DMS79 treated with DMSO at 0.1 percent for 48 hours (cell line): Measurements from ENCODE around the gene MREG.
"Not testable (repeated sequence)": the region's sequence is repeated elsewhere in the genome, so short reads cannot be mapped to it uniquely, and the experiment has no call there.

ENCODE experiments used
- DNase-seq: peaks from one replicate; lab custom pipeline; 2025; lab: John Stamatoyannopoulos, UW

Gene MREG

DNA sequence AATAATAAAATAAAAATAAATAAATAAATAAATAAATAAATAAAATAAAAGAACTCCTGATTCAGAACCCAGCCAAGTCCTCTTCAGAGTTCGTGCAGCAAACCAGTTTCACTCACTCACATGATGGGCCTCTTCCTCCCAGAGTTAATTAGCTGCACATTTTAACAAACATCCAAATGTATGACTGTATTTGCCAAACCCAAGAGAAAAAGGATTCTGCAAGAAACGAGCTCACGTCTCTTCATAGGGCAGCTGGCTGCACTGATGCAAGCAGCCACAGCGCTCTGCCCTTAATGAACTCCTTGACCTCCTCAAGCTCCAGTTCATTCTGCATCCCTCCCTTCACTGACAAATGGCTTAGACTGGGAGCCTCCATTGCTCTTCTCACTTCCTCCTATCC lies 55.1 kb downstream of the MREG start:
- no peak for DNase-seq

DNA sequence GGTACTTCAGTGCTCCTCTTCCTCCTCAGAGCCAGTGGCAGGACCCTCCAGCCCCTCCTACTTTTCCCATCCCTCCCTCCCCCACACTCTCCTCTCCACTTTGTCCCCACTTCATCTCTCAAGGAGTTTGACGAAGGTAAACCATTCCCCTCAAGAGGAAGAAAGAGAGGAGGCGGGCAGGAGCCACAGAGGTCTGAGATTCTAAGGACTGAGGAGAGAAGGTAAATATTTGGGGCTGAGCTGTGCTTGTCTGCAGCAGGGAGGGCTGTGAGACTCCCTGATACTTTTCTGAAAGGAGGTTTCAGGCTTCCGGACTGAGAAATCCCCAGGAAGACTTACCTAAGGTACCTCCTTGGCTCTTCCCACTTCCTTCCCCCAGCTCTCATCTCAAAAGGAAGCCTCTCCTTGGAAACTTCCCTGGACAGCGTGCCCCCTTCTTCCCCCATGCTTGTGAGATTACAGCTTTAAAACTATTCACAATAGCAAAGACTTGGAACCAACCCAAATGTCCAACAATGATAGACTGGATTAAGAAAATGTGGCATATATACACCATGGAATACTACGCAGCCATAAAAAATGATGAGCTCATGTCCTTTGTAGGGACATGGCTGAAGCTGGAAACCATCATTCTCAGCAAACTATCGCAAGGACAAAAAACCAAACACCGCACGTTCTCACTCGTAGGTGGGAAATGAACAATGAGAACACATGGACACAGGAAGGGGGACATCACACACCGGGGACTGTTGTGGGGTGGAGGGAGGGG lies 55.8 kb downstream of the MREG start:
- DNase-seq, result not testable (repeated sequence)

DNA sequence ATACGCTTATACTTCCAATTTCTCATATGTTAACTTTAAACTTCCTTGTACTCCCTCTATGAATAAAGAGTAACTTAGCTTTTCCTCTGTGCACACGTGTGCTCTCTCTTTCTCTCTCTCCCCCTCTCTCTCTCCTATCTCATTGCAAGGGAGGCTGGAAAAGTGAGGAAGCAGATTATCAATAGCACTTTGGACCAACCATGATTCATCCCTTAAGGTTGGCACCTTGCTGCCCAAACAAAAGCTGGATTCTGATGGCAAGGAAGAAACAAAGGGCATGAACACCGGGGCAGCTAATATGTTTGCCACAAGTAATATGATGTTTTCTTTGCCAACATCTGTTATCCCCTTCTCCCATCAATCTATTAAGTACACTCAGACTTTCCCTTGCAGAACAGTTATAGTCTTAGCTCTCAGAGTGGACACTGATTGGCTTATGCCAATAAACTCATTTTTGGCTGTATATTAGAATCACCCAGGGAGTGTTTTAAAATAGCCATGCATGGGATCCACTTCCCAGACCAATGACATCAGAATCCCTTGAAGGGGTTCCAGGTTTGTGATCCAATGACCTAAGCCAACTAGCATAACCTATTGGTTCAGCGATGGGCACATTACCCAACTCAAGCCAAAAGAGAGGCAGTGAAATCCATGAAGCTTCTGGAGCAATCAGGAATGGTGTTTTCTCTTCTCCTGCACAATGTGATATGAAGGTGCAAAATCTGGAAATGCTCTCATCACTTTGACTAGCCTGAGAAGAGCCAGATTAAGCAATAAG lies 60.3 kb downstream of the MREG start:
- no peak for DNase-seq

DNA sequence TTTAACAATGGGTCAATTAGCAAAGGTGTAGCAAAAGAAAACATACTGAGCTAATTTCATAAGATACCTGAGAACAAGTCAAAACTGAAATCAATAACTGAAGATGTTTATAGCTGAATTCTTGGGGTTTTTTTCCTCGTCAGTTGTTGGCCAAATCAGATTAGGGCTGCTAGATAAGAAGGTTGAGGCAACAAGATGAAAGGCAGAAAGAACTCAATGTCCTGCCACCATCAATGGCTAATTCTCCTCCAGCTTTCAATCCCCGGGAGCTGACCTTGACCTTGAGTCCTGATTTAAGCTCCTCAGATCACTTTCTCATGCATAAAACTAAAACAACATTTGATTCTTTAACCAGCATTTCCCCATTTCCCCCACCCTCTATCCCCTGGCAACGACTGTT lies 61.8 kb downstream of the MREG start:
- DNase-seq, result no peak

DNA sequence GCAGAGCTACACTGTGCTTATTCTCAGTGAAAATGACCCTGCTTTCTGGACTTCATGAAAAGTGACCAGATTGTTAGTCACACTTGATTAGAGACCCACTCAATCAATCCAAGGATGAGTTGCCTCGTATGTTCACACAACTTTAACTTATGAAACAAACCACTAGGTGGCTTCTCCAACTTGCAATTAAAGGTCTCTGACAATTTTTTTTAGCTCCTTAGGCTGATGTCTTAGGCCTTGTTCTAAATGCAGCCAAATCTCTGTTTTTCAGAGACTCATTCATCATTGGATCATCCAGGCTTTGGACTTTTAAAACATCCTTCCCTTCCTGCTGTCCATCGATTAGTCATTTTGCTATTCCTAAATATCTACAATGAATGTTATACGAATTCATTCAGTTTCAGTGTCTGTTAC lies 63.4 kb downstream of the MREG start:
- no peak for DNase-seq

DNA sequence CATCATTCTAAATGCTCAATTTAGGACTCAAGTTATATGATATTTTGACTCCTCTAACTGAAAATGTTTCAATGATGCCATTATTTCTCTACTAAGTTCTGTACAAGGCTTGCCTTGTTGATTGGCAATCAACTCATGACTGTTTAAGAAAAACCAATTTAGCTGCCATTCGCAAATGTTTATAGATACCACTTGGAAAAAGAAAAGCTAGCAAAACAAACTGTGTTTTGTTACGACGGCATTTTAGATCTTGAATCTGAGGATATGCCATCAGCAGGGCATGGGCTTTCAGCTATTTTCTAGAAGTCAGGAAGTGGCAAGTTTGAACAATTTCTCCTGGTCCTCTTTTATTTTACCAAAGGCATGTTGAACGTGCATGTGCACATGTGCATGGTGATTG lies 65.3 kb downstream of the MREG start:
- DNase-seq, result no peak

DNA sequence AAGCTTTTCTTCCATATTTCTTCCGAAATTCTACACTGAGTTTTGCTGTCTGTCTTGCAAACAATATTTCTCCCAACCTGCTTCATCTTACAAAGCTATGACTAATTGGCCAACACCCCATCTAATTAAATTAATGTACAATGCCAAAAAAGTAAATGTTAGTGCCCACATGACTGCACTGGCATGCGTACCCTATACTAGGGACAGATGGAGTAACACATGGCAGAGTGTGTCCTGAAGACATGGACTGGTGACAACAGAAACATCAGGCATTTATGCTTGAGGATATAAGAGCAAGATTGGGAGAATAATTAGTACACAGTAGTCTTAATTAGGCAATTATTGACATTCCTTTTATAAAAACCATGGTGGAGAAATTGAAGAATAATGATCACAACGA lies 66.8 kb downstream of the MREG start:
- no peak for DNase-seq

DNA sequence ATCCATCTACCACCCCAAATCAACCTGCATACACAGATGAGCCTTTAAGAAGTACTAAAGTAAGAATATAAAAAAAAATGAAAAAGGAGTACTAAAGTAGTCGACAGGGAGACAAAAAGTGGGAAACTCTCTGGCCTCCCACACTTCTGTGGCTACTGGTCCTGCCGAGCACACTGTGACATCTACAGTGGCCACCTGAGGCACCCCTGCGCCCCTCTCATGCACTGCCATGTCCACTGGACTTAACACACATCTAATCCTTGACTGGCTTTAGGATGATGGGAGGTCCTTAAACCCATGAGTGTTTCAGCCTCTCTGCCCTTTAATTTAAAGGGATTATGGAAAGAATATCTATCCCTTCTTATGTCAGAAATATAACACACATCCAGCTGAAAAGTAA lies 71.2 kb downstream of the MREG start:
- DNase-seq, result no peak

DNA sequence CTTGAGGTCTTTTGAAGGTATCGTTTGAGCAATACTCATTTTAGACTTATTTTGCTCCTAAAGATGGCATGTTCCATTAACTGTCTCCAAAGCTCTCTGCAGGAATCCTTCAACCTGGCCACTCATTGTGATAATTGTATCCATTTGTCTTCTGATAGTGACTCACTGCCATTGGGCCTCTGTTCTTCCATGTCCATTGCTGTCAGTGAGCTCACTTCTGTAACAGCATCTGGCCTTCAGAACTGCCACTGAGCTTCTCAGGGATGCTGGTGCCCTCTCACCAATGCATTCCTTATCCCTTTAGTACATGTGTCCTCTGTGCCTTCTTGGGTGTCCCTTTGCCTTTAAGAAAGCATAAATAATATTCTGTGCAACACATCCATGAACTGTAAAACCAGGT lies 71.6 kb downstream of the MREG start:
- no peak for DNase-seq

DNA sequence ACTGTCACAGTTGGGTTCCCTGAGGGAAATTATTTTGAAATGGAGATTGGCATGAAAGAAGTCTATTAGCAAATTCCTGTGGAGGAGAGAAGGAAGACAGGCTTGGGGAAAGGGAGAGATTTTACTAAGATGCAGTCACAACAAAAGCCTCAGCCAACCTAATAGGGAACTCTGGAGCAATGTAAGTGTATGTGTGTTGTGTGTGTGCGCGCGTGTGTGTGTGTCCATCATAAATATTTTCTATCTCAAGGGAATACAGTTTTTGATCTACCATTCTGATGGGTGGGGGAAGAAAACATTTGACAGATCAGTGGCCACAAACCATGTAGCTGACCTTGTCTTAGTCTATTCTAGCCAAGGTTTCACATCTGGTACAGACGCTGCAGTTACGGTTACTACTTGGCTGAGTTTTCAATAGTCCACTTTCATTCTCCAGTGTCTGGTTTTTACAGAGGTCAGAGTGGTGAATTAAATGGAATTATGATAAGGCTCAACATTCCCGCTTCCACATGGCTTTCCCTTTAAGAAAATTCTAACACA lies 72.6 kb downstream of the MREG start:
- no peak for DNase-seq

DNA sequence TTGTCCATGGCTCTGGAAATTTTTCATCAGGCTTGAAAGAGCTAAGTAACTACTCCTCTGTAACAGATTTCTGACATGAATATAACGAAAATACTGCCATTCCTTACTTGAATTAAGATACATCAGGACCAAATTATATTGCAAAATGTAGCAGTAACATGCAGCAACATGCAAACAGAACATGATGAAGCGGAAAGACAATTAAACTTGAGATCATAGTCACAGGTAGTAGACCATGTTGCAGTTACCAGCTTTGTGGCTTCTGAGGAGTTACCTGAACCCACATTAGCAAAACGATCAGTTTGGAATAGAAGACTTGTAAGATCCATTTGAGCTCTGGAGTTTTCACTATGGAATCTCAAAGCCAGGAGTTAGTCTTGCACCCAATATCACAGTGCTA lies 76.2 kb downstream of the MREG start:
- DNase-seq, result no peak

DNA sequence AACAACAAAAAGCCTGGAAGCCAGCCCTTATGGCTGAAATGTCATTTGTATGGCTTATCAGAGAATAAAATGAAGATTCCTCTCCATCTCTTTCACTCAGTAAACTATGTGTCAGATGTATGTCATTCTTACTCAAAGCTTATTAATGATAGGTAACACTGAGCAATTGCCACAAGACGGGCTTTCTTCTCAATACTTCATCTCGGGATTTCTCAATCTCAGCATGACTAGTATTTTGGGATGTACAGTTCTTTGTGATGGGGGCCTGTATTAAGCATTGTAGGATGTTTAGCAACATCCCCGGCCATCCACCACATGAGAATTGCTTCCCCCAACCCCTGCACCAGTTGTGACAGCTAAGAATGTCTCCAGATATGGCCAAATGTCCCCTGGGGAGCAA lies 80.2 kb downstream of the MREG start:
- no peak for DNase-seq

DNA sequence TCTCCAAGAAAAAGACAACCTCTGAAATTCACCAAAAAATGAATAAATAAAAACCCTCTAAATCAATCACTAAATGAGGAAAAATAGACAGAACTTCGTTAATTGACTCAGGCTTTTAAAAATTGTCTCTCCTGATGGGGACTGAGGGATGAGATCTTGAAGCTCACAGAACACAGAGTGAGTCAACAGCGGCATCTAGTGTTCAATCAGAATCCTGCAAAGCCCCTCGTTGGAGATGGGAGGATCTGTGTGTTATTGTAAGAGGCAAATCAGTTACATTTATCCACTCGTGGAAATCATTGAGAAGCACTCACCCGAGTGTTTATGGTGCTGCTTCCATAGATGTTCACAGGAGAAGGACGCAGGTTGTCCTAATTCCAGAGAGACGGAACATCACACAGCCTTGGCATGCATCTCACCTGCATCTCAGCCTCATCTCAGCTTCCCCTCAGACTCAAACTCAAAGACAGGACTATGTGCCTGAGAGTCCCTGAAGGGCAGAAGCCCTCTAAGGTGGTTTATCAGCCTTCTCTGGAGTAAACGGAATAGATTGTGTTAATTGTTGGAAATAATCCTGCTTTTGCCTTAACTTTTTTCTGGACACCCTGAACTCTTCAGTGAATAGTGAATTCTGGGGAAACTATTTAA lies 82.0 kb downstream of the MREG start:
- DNase-seq, result peak; percentile 45

DNA sequence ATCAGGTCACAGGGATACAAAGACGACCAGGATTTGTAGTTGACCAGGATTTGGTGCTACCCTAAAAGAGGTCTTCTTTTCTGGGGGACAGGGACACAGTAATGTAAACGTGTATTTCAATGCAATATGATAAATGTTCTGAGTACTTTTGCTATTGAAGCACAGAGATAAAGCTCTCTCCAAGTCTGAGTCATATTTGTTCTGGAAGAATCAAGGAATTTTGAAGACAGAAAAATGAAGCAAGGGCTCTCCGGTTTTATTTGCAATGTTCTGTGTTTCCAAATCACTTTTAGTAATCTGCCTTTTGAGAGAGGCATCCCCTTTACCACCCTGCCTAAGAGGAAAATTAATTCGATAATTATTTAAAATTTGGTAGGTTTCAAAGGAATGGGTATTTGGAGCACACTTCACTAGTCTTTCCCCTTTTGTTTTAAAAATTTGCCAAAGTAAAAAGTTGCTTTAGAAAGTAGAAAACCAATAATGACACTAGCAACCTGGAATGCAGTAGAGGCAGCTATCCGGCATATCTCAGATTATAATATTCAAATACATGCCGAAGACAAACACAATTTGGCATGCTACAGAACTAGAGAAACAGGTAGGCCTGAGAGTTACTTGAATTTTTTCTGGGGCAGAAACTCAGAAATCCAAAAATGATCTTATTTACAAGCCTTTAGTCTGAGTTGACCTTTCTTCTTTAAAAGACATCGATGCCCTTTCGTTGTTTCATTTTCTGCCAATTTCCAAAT lies 82.7 kb downstream of the MREG start:
- no peak for DNase-seq

DNA sequence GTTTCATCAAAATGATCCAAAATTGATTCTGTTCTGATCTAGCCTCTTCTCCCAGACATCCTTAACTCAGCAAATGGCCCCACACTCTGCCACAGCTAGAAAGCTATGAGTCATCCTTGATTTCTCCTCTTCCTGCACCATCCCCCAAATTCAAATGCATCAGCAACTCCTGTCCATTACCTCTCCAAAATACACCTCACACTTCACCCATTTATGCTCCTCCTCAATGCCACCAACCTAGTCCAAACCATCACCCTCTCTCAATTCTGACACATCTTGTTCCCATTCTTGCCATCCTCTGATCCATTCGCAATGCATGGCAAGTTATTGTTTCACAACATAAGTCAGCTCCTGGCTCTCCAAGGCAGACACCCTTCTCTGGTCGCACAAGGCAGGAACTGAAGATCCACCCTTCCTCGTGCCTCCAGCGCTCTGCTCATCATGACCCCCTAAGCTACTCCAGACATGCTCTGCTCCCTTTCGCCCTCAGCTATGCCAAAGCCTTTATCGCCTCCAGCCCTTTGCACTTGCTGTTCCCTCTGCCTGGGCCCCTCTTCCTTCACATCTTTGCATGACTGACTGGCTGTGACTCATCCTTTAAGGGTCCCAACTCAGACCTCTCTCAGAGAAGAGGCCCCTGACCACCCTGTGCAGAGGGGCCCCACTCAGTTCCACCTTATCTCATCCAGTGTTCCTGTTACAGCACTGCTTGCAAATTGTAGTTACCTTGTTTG lies 83.6 kb downstream of the MREG start:
- DNase-seq, result no peak

DNA sequence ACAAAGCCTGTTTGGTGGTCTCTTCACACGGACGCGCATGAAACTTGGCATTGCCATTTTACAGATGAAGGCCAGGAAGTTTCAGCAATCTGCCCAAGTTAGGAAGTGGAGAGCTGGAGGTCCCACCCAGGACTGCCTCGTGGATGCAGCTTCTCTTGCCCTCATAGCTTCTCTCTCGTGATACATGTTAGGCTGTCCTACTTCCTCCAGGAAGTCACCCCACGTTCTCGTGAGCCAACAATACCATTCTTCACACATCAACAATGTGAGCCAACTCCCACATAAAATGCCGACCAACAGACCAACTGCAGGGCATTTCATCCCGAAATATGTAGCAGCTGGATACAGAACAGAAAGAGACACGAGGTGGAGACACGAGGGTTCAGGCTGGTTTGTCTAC lies 85.3 kb downstream of the MREG start:
- no peak for DNase-seq

DNA sequence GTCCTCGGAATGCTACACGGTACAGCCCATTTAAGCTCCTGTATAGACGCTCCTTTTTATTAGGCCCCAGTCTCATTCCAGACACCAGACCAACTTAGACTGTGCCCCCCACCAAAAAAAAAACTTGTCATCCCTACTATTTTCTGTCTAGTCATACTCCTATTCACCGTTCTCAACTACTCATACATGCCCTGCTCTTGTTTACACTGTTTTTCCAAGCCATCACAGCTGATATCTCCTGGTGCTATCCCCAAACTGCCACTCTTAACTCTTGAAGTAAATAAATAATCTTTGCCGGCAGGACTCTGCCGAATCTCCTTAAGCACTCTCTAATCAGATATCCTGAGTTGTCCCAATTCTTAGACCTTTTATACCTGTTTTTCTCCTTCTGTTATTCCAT lies 86.4 kb downstream of the MREG start:
- DNase-seq, result not testable (repeated sequence)

DNA sequence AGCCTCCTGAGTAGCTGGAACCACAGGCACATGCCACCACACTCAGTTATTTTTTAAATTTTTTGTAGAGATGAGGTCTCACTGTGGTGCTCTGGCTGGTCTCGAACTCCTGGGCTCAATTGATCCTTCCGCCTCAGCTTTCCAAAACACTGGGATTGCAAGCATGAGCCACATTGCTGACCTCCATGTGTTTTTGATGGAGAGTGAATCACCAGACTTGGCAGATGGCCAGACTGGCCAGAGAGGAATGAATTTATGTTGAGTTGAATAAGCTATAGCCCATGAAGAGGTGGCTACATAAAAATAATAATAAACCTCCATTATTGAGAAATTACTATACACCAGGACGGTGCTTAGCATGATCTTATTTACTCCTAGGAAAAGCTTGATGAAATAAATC lies 91.5 kb downstream of the MREG start:
- no peak for DNase-seq

DNA sequence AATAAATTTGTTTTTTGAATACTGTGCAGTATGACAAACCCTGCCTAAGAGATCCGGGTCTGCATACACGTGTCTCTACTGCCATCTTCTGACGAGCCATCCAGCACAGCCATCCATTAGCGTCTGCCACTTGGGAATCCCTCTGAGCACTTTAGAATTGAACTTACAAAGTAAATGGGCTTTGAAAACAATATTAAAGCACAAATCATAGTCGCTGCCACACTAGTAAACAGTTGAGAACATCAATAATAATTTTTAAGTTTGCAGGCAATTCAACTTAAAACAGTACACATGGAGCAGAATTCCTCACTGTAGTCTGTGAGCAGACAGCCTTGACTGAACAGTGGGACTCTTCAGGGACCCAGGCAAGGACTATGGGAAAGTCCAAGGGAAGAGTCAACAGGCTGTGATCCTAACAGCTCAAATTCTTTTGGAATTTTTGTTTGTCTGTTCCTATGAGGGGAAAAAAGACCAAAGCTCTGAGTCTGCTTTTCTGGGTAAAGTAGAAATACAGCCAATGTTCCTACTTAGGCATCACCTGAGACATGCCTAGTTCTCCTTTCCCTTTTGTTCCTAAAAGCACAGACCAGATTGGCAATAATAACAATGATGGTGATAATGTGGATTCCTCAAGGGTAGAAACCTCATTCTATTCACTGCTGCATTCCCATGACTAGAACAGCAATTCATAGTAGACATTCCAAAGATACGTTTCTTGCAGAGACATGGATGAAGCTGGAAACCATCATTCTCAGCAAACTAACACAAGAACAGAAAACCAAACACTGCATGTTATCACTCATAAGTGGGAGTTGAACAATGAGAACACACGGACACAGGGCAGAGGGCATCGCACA lies 92.9 kb downstream of the MREG start:
- DNase-seq, result peak; percentile 31

DNA sequence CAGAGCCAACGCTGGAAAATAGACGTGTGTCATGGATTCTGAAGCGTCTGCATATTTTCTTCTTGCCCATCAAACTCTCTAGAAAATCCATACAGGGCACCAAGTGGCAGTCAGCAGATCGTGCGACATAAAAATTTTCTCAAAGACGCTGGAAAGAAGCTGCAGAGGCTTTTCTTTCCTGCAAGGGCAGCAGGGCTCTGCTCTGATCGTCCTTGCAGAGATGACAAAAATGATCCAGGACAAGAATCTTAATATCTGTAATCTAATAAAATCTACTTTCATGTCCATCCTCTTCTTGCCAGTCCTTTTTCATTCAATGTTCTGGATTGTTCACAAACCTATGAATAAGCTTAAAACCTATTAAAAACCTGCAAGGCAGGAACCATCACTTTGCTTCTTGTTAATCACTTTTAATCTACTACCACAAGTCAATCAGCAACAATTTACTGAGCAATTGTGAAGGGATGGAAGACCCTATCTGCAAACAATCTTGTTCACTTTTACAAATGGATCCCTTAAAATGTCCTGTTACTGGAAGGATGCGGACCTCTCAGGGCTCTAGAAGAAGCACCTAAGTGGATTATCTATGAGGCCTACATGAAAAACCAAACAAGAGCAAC lies 93.6 kb downstream of the MREG start:
- no peak for DNase-seq
